HG03039 (cell line): ENCODE data around the gene EIF5B.

Experiments
- ATAC-seq: cut with Tn5 transposase; IDR thresholded peaks from one replicate; pipeline ENCODE4 v1.9.1; 2021; ENCODE audit warnings: mild to moderate bottlenecking, moderate library complexity; ENCODE audit not compliant: unreplicated experiment

EIF5B gene

GRCh38 chr2:99404797-99405669 is 67.8 kb downstream of the EIF5B start:
- ATAC-seq, result no peak

GRCh38 chr2:99406137-99406536 is 68.9 kb downstream of the EIF5B start:
- ATAC-seq, result no peak

GRCh38 chr2:99410276-99410675 is 73.1 kb downstream of the EIF5B start:
- no peak for ATAC-seq

- no peak for ATAC-seq
Measured at GRCh38 chr2:99414566-99414965, 77.4 kb downstream of the EIF5B start.

GRCh38 chr2:99417396-99417795 is 80.2 kb downstream of the EIF5B start:
- no peak for ATAC-seq

GRCh38 chr2:99420031-99420430 is 82.8 kb downstream of the EIF5B start:
- no peak for ATAC-seq

GRCh38 chr2:99420751-99421299 is 83.6 kb downstream of the EIF5B start:
- ATAC-seq, result no peak

GRCh38 chr2:99421469-99421868 is 84.3 kb downstream of the EIF5B start:
- no peak for ATAC-seq

- ATAC-seq, result peak; percentile 68
Measured at GRCh38 chr2:99422599-99422998, 85.4 kb downstream of the EIF5B start.

- ATAC-seq, result no peak
Measured at GRCh38 chr2:99424371-99424770, 87.2 kb downstream of the EIF5B start.

- no peak for ATAC-seq
Measured at GRCh38 chr2:99425022-99425421, 87.8 kb downstream of the EIF5B start.

- no peak for ATAC-seq
Measured at GRCh38 chr2:99430614-99431291, 93.6 kb downstream of the EIF5B start.

- no peak for ATAC-seq
Measured at GRCh38 chr2:99431587-99432275, 94.5 kb downstream of the EIF5B start.

- no peak for ATAC-seq
Measured at GRCh38 chr2:99433340-99433739, 96.2 kb downstream of the EIF5B start.

- no peak for ATAC-seq
Measured at GRCh38 chr2:99436874-99437273, 99.7 kb downstream of the EIF5B start.

- no peak for ATAC-seq
Measured at GRCh38 chr2:99439971-99440505, 102.8 kb downstream of the EIF5B start.

- ATAC-seq, result no peak
Measured at GRCh38 chr2:99442837-99443236, 105.6 kb downstream of the EIF5B start.

GRCh38 chr2:99444222-99444621 is 107.0 kb downstream of the EIF5B start:
- no peak for ATAC-seq

GRCh38 chr2:99445065-99445464 is 107.9 kb downstream of the EIF5B start:
- no peak for ATAC-seq

- no peak for ATAC-seq
Measured at GRCh38 chr2:99448556-99448955, 111.4 kb downstream of the EIF5B start.

- no peak for ATAC-seq
Measured at GRCh38 chr2:99450199-99450598, 113.0 kb downstream of the EIF5B start.
